ENCODE data around the gene SMARCD3. TPM values are rescaled to one million over a fixed set of nuclear protein-coding genes. Genes with fewer than 3 reads are reported as not detected.

Gene SMARCD3
- total and polyA plus RNA-seq, 4 donors, result 1.8 to 5.6 (median 2.1) TPM

GRCh38 chr7:151204383-151205032 is 44.0 kb downstream of the SMARCD3 start:
- DNase-seq (ENCODE audit: low spot score), result no peak
- no peaks in the 10 kb centered on the region for H3K9me3 ChIP-seq (ENCODE audit: control insufficient read depth in 4 of 4, low read length in 3 of 4)
- 64% methylated on average over 48 of the region's 48 CpGs for WGBS
- no peaks in the 10 kb centered on the region for H3K4me1 ChIP-seq (ENCODE audit: control insufficient read depth in 4 of 4, insufficient read depth in 4 of 4, low read length in 3 of 4)
- TF ChIP-seq REST (IDR thresholded peaks at IDR 0.05) (no peak), YY1 (IDR thresholded peaks at IDR 0.05) (no peak), ATF3 (IDR thresholded peaks at IDR 0.05) (no peak), ZBTB33 (IDR thresholded peaks at IDR 0.05) (no peak), FOXA1 (IDR thresholded peaks at IDR 0.05) (no peak), MAX (IDR thresholded peaks at IDR 0.05) (no peak), RAD21 (IDR thresholded peaks at IDR 0.05) (no peak), RXRA (IDR thresholded peaks at IDR 0.05) (no peak), CTCF (IDR thresholded peaks at IDR 0.05; ENCODE audit: low read depth, low read length, missing input control) (no peak), HNF4G (IDR thresholded peaks at IDR 0.05) (no peak), FOXA2 (IDR thresholded peaks at IDR 0.05) (no peak)
- peaks cover 0 to 12% (median 0%) of the 10 kb centered on the region in 4 donors for H3K27me3 ChIP-seq (ENCODE audit: control insufficient read depth in 4 of 4, insufficient read depth in 4 of 4, low read length in 3 of 4)
- no peak overlapping the region for H3K9ac ChIP-seq (ENCODE audit: low read depth in 1 of 2, low read length in 2 of 2)
- no peak overlapping the region for H3K27ac ChIP-seq (ENCODE audit: low read depth in 1 of 2, low read length in 2 of 2)
- no peaks in the 10 kb centered on the region for H3K36me3 ChIP-seq (ENCODE audit: control insufficient read depth in 4 of 4, insufficient read depth in 3 of 4, low read depth in 1 of 4, low read length in 3 of 4)
- H3K4me3 ChIP-seq (ENCODE audit: low read depth in 1 of 3, low read length in 3 of 3), result no peak overlapping the region

GRCh38 chr7:151202836-151203235 is 45.7 kb downstream of the SMARCD3 start:
- Histone ChIP-seq H3K4me3 (ENCODE audit: low read depth in 1 of 3, low read length in 3 of 3) (no peak overlapping the region), H3K9me3 (ENCODE audit: control insufficient read depth in 4 of 4, low read length in 3 of 4) (no peaks in the 10 kb centered on the region), H3K27me3 (ENCODE audit: control insufficient read depth in 4 of 4, insufficient read depth in 4 of 4, low read length in 3 of 4) (peaks cover 0 to 12% (median 0%) of the 10 kb centered on the region in 4 donors), H3K9ac (ENCODE audit: low read depth in 1 of 2, low read length in 2 of 2) (no peak overlapping the region), H3K27ac (ENCODE audit: low read depth in 1 of 2, low read length in 2 of 2) (no peak overlapping the region), H3K4me1 (ENCODE audit: control insufficient read depth in 4 of 4, insufficient read depth in 4 of 4, low read length in 3 of 4) (no peaks in the 10 kb centered on the region), H3K36me3 (ENCODE audit: control insufficient read depth in 4 of 4, insufficient read depth in 3 of 4, low read depth in 1 of 4, low read length in 3 of 4) (no peaks in the 10 kb centered on the region)
- no peak for DNase-seq (ENCODE audit: low spot score)
- 93% methylated on average over 9 of the region's 9 CpGs for WGBS
- TF ChIP-seq FOXA2 (IDR thresholded peaks at IDR 0.05) (no peak), RAD21 (IDR thresholded peaks at IDR 0.05) (no peak), TAF1 (conservative IDR thresholded peaks at IDR 0.05) (no peak), YY1 (IDR thresholded peaks at IDR 0.05) (no peak), SP1 (IDR thresholded peaks at IDR 0.05) (no peak), HNF4A (conservative IDR thresholded peaks at IDR 0.05) (no peak), FOXA1 (IDR thresholded peaks at IDR 0.05) (no peak), ATF3 (IDR thresholded peaks at IDR 0.05) (no peak), NR2F2 (IDR thresholded peaks at IDR 0.05) (no peak), HNF4G (IDR thresholded peaks at IDR 0.05) (no peak), ZBTB33 (IDR thresholded peaks at IDR 0.05) (no peak), RXRA (IDR thresholded peaks at IDR 0.05) (no peak), GABPA (IDR thresholded peaks at IDR 0.05 in 1 of 2, conservative IDR thresholded peaks at IDR 0.05 in 1 of 2) (no peak), CTCF (IDR thresholded peaks at IDR 0.05; ENCODE audit: low read depth, low read length, missing input control) (no peak)
